ENCODE results near the gene SCYL1. TPM values are rescaled to one million over a fixed set of nuclear protein-coding genes. Genes with fewer than 3 reads are reported as not detected.

Gene SCYL1
- total RNA-seq, 1 donor = 125 TPM

DNA sequence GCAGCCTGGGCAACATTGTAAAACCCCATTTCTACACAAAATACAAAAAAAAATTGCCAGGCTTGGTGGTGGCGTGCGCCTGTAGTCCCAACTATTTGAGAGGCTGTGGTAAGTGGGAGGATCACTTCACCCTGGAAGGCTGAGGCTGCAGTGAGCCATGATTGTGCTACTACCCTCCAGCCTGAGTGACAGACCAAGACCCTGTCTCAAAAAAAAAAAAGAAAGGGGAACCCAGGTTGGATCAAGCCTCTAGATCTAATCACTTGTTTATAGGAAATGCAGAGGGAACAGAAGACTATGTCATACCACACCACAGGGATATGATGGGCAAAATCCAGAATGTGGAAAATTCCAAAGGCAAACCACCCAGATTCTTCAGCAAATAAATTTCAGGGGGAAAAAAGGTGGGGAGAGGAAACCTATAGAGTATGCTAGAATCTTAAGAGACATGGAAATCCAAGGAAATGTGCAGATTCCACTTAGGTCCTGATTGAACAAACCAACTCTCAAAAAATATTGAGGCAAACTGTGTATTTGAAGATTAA is 42.5 kb upstream of the SCYL1 start:
- DNase-seq (ENCODE audit: low read depth) = no peak
- H3K4me3 ChIP-seq (ENCODE audit: low read depth, low read length) = no peak overlapping the region
- TF ChIP-seq, protein P1, sequence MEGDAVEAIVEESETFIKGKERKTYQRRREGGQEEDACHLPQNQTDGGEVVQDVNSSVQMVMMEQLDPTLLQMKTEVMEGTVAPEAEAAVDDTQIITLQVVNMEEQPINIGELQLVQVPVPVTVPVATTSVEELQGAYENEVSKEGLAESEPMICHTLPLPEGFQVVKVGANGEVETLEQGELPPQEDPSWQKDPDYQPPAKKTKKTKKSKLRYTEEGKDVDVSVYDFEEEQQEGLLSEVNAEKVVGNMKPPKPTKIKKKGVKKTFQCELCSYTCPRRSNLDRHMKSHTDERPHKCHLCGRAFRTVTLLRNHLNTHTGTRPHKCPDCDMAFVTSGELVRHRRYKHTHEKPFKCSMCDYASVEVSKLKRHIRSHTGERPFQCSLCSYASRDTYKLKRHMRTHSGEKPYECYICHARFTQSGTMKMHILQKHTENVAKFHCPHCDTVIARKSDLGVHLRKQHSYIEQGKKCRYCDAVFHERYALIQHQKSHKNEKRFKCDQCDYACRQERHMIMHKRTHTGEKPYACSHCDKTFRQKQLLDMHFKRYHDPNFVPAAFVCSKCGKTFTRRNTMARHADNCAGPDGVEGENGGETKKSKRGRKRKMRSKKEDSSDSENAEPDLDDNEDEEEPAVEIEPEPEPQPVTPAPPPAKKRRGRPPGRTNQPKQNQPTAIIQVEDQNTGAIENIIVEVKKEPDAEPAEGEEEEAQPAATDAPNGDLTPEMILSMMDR (IDR thresholded peaks at IDR 0.05; ENCODE audit: insufficient read depth, low read depth, low read length) = no peak

GRCh38 chr11:65485920-65486219 is 39.0 kb upstream of the SCYL1 start:
- TF ChIP-seq, protein P1 (IDR thresholded peaks at IDR 0.05; ENCODE audit: insufficient read depth, low read depth, low read length) = no peak
- DNase-seq (ENCODE audit: low read depth) = no peak
- no peak overlapping the region for H3K4me3 ChIP-seq (ENCODE audit: low read depth, low read length)

- TF ChIP-seq, protein P1 (IDR thresholded peaks at IDR 0.05; ENCODE audit: insufficient read depth, low read depth, low read length) = no peak
- DNase-seq (ENCODE audit: low read depth) = no peak
- H3K4me3 ChIP-seq (ENCODE audit: low read depth, low read length) = no peak overlapping the region
Observed at GRCh38 chr11:65486570-65487466, 38.1 kb upstream of the SCYL1 start.

DNA sequence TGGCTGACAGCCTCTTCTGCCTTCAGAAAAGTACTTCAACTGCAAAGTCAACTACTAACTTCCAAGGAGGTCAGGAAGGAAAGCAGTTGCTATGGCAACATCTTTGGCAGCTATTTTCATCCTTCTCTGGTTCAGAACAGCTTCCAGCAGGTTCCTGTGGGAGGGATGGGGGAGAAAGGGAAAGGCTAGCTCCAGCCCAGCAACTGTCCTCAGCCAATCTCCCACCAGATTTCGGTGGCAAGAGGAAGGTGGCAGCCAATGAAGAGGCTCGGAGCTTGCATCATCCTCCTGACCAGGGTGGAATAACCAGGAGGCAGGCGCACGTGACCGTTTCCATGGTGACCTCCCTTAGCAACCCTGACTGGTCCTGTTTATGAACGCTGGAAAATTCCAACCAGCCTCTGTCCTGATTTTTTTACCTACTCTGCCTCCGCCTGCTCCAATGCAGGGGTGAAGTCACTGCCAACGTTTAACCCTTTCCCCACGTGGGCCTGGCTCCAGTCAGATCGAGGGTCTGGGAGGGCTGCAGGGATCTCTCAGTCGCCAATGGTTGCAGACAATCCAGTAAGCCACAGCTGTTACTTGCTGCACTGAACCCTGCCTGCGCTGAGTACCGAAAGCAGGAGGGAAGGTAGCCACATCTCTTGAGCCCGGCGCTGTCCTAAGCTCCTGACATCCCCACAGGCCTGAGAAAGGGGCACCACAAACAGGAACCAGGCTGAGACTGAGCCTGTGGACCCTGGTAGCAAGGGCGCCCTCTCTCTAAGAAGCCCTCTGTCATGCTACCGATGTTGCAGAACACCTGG is 37.2 kb upstream of the SCYL1 start:
- TF ChIP-seq, protein P1 (IDR thresholded peaks at IDR 0.05; ENCODE audit: insufficient read depth, low read depth, low read length) = no peak
- H3K4me3 ChIP-seq (ENCODE audit: low read depth, low read length) = peak overlapping the region; percentile 33
- peak; percentile 100 for DNase-seq (ENCODE audit: low read depth)

GRCh38 chr11:65488273-65489034 is 36.4 kb upstream of the SCYL1 start:
- H3K4me3 ChIP-seq (ENCODE audit: low read depth, low read length) = peak overlapping the region; percentile 33
- peak; percentile 85 for DNase-seq (ENCODE audit: low read depth)
- TF ChIP-seq, protein P1 (IDR thresholded peaks at IDR 0.05; ENCODE audit: insufficient read depth, low read depth, low read length) = no peak

- H3K4me3 ChIP-seq (ENCODE audit: low read depth, low read length) = no peak overlapping the region
- TF ChIP-seq, protein P1 (IDR thresholded peaks at IDR 0.05; ENCODE audit: insufficient read depth, low read depth, low read length) = no peak
- peak; percentile 98 for DNase-seq (ENCODE audit: low read depth)
Observed at GRCh38 chr11:65489035-65489705, 35.7 kb upstream of the SCYL1 start.

All from fibroblast of villous mesenchyme (primary cell).